HG03045 (cell line): ENCODE measurements around the gene UQCRC1.

ENCODE experiments used
- ATAC-seq: cut with Tn5 transposase; IDR thresholded peaks from one replicate; pipeline ENCODE4 v1.9.1; 2021; ENCODE audit warnings: mild to moderate bottlenecking, moderate library complexity; ENCODE audit not compliant: unreplicated experiment

UQCRC1 gene

DNA sequence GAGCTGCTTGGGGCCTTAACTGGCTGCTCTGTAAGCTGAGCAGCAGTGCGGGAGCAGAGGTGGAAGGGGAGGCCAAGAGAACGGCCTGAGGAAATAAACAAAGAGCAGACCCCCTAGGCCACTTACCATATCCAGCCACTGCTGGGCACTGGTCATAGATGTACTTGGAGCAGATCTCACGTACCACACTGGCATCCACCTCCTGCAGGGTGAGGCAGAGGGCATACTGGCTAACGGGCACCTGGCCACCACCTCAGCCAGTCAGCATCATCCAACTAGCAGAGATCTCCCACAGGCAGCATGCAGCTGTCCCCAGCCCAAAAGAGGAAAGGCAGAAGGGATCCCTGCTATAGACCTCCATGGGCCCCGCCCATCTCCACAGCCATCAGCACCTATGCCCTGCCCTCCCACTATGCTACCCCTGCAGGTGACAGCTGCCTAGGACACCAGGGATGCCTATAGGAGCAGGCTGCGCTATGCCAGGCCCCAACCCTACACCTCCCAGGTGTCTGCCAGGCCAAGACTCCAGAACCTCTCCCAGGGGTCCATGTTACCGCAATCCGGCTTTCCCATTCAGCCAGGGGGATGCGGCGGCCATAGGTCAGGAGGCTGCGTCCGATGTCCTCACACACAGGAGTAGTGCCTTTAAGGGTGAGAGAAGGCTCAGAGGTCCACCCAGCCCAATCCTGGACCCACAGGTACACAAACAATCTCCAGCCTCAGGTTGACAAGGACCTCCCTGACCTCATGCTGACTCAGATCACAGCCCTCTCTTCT is 9.7 kb downstream of the UQCRC1 start:
- no peak for ATAC-seq

DNA sequence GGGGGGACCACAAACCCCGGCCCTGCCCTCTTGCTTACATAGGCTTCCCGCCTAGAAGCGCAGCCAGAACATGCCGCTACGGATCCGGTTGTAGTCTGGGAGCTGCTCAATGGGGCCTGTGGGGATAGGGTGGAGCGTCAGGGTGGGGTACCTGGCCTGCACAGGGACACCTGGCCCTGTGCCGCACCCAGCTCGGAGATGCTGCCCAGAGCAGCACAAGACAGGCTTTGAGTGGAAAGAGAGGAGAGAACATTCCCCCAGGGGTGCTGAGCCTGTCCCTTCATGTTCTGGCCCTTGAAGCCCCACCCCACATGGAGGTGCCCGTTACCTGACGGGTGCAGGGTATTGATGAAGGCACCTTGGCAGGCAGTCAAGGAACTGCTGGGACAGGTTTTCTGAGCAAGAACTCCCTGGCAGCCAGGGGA is 10.4 kb downstream of the UQCRC1 start:
- no peak for ATAC-seq

DNA sequence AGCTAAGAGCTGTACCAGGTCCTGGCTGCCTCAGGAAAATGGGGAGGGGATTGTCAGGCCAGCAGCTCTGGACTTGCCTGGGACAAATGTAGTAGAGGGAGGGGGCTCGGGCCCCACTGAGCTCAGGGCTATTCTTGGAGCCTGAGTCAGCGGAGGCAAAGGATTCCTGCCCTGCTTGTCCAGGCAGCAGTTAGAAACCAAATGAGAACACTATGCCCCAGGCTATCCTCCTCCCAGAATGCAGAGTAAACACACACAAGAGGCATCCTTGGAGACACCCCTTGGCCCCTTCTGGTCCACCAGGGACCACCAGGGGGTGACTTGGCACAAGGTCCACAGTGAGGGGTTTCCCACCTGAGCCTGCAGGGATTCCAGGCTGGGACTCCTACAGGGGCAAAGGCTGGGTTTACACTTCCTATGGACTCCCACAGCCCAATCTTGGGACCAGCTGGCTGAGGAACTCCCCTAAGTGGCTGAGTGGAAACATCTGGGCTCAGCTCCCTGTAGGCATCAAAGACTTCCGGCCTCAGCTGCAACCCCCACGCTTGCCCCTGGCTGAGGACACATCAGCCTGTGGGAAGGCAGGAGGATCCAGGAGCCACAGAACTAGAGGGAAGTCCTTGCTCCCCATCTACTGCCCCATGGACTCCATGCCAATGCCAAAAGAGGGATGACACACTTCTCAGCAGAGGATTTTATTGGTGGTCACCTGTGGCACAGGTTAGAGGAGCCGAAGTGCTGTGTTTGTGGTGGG is 10.9 kb downstream of the UQCRC1 start:
- ATAC-seq, result no peak

DNA sequence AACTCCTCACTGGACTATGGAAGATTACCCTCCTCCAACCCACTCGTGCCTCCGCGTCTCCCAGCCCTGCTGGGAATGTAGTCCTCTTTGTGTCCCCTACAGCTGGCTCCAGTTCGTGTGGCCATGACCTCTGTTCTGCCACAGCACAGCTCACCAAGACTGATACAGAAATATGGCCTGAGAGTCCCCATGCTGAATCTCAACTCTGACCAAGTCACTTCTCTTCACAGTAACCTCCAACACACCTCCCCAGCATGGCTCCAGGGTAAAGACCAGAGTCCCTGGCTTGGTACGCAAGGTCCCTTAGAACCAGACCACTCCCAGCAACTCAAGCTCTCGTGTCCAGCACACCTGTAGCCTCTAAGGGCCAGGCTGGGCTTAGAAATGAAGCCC is 12.0 kb downstream of the UQCRC1 start:
- no peak for ATAC-seq

DNA sequence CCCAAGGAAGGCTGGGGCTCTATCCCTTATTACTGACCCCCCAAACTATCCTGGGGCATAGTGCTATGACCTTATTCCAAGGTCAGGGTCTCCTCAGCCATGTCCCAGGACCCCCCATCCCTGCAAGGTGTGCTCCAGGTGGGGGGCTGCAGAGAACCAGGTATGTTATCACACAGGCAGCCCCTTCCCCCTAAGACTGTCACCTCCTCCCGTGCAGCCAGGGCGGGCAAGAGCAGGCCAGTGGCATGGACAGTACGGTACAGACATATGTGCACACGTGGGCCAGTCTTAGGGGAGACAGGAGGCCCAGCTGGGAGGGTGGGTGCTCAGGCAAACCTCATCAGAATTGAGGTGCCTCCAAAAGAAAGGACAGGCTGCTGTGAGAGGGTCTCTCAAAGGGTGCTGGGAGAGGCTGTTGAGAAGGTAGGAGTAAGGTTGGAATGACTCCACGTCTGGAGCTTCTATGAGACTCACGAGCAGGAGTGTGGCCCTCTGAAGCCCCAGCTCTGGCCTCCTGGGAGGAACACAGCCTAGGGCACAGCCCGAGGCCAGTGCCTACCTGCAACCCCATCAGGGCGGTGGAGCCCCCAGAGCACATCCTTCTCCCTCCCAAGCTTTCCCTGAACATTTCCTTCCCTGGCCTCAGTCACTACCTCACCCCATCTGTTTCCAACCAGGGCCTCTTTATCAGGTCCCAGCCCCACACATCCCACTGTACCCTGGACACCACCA is 12.6 kb downstream of the UQCRC1 start:
- ATAC-seq, result no peak

DNA sequence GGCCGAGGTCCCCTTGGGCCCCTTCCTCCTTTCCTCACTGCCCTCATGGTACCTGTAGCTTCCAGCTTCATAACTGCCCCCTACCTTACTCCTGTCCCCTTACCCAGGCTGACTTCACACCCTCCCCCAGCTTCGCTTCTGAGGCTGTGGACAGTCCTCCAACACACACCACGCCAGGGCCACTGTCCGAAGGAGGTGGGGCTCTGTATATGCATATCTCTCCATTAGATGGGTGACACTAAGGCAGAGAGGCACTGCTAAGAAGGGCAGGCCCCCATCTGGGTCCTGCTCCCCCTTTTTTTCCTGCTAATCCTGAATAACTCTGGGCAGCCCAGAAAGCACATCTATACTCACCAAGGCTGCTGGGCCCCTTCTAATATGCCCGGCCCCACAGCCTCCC is 13.3 kb downstream of the UQCRC1 start:
- ATAC-seq, result no peak

DNA sequence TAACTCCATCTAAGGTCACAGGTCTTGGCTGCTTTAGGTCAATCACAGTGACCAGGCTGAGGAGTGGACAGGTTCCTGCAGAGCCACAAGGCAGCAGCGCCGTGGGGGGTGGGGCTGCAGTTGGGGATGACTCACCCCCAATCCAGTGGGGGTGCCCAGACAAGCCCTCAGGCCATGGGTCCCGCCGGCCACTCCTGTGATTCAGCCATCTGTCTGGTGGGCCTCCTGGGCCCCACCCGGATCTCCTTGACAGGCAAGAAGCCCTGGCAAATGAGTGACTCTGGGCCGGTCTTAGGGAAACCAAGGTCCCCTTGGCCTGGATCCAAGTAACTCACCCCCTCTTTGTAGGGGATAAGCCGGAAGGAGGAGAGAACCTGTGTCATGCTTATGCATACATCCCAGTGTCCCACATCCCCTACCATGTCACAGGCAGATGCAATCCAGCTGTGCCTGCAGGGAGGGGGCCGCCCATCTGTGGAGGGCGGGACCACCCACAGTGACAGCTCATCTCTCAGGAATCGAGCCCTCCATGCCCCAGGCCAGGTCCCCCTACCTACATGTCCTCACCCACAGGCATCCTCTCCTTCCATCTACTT is 13.8 kb downstream of the UQCRC1 start:
- no peak for ATAC-seq

DNA sequence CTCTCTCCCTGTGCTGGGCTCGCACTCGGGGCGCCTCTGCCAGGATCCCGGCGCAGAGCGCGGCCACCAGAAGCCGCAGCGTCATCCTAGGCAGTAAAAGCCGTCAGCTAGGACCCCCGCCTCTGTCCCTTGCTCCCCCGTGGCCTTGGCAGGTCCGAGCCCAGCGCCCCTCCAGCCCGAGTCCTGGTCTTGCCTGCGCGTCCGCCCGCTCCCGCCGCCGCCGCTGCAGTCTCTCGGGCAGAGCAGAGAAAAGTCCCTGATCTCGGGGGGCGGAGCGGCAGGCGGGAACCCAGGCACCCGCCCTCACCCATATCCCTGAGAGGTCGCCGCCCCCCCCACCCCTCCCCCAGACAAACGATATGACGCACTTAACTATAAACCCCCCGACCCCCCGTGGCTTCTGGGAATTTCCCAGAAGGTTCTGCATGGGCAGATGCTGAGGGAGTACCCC is 14.3 kb downstream of the UQCRC1 start, which contains the start of gene COL7A1:
COL7A1 (minus strand) TSS at position 255 of the 451 bp plus-strand sequence; CDS start at position 85, 170 bp downstream.
- ATAC-seq, result no peak

DNA sequence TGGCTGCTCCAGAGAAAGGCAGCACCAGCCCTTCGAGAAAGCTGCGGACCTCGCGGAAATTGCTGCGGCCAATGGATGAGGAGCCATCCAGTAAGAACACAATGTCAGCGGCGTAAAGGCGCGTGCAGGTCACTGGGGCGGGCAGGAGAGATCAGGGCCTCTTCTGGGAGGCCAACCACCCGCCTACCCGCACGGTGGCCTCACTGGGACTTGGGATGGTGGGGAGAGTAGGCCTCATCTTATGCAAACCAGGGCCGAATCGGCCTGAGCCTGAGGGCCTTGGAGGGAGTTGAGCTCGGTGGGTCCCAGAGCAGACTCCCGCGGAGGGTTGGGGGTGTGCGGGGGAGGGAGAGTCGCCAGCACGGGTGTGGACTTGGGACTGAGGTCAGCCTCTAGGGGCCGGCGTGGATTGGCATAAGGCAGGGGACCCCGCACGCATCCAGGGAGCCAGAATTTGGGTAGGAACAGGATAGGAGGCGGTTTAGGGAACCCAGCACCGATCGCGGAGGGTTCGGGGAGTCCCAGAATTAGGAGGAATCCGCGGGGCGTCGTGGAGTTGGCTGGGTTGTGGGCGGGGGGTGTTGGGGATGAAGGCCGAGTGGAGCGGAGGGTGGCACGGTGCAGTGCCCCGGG is 14.9 kb downstream of the UQCRC1 start:
- no peak for ATAC-seq

DNA sequence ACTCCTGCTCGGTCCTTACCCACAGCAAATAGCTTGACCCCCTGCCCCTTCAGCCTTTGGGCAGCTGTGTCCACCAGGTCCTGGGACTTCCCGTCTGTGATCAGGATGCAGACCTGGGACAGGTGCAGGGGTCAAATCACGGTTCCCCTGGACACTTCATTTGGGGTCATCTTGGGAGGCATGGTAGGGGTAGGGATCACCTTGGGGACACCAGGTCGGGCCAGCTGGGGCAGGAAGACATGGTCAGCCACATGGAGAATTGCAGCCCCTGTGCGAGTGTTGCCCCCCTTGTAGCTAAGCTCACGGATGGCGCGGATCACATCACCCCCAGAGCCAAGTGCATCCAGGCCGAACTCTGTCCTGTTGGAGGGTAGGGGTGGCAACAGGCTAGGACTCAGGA is 16.1 kb downstream of the UQCRC1 start:
- no peak for ATAC-seq

DNA sequence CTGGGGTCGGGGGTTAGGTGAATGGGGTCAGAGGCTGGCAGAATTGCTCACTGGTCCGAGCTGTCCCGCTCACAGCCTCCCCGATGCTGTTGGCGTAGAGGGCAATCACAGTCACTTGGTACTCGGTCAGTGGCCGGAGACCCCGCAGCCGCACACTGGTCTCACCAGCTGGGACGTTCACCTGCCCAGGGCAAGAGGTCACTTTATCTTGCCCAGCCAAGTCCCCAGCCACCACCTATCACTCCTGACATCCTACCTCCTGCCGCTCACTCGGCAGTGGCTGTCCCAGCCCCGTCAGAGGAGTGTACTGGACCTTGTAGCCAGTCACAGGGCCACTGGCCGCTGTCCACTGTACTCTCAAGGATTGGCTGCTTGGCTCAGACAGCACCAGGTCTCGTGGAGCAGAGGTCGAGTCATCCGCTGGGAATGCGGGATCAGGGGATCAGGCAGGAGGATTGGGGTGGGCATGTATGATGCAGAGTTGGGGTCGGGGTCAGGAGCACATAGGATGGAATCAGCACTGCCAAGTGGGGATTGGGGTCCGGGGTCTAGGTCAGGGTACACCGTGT is 16.8 kb downstream of the UQCRC1 start:
- no peak for ATAC-seq

DNA sequence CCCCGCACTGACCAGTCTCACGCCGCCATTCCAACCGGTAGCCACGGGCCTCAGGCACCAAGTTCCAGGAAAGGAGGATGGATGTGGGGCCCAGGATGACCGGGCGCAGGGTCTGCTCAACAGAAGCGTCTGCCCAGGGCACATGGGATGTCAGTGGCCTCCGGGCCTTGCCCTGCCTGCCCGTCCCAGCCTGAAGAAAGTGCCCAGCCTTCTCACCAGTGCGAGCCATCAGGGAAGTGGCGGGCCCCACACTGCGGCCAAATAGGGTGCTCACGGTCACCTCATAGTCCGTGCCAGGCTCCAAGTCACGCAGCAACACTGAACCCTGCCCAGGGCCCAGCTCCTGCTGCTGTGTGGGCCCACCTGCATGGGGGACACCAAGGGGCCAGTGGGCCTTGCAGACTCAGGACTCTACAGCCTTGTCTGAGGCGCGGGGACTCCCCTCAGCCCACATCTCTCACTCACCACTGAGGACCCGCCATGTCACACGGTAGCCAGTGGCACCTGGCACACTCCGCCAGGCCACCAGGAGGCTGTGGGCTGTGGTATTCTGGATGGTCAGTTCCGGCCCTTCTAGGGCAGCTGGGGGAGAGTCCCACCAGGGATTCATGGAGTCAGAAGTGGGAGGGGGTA is 17.4 kb downstream of the UQCRC1 start:
- ATAC-seq, result no peak

DNA sequence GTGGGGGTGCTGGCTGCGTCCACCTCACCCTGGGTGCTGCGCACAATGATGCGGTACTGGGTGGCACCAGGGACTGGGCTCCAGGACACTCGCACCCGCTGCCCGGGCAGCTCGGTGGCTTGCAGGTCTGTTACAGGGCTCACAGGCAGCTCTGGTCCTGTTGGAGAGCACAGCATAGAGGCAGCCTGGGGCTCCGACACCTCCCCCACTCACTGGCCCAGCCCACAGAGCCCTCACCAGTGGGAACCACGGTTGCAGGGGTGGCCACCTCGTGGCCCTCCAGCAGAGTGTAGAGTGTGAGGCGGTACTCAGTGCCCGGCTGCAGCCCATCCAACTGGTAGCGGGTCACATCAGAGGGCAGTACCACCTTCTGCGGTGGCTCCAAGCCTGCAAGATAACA is 18.0 kb downstream of the UQCRC1 start:
- no peak for ATAC-seq

DNA sequence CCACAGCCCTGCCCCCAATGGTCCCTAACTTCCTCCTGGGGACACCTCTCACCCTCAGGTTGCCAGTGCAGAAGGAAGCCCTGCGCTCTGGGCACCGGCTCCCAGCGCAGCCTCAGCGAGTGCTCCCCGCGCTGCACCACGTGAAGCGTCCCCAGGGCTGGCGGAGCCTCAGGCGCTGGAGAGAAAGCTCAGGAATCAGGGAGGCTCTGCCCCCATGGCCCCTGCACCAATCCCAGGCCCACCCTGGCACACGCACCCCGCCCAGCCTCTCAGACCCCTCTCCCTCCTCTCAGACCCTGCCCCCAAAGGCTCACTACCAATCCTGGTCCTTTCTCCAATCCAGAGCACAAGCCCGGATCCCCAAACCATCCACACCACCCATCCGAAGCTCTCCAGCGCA is 21.2 kb downstream of the UQCRC1 start:
- no peak for ATAC-seq

DNA sequence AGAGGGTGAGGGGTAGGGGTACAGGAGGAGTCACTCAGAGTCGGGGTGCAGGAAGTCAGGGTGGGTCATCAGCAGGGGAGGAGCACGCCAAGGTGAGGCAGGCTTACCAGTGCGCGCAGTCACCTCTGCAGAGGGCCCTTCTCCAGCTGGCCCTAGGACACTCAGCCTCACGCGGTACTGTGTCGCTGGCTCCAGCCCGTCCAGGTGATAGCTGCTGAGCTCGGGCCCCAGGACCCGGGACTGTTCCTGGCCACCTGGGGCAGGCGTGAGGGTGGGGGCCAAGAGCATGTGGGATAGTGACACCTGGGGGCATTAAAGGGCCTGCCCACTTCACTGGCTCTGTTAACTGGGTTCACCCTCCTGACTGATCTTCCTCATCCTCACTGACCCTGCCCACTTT is 21.8 kb downstream of the UQCRC1 start:
- no peak for ATAC-seq

DNA sequence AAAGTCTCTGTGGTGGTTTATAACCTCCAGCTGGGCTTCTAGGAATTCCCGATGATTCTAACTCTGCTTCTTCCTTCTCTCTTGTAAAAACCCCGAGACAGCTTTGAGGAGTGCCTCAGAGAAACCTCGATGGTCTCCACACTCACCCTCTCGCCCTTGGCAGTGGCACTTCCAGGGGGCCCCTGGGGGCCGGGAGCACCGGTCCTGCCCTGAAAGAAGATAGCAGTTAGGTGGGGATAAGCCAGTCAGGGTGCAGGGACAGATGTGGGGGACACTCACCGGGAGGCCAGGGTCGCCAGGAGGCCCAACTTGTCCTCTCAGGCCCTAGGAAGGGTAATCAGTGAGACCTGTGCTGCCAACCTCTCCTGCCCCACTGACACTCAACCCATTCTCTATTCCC is 24.0 kb downstream of the UQCRC1 start:
- ATAC-seq, result no peak

DNA sequence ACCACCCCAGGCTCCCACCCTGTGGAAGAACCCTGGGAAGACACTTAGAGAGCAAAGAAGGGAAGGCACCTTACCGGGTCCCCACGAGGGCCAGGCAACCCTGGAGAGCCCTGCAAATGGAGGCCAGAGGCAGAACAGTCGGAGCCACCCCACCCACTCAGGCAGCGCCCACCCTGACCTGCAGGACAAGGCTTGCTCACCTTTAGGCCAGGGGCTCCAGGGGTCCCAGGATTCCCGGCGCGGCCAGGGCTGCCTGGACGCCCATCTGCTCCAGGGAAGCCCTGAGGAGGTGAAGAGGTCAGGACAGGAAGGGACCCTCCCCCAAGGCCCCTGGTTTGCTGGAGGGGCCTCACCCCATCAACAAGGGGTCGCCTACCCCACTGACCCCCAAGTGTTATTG is 24.6 kb downstream of the UQCRC1 start:
- ATAC-seq, result no peak

DNA sequence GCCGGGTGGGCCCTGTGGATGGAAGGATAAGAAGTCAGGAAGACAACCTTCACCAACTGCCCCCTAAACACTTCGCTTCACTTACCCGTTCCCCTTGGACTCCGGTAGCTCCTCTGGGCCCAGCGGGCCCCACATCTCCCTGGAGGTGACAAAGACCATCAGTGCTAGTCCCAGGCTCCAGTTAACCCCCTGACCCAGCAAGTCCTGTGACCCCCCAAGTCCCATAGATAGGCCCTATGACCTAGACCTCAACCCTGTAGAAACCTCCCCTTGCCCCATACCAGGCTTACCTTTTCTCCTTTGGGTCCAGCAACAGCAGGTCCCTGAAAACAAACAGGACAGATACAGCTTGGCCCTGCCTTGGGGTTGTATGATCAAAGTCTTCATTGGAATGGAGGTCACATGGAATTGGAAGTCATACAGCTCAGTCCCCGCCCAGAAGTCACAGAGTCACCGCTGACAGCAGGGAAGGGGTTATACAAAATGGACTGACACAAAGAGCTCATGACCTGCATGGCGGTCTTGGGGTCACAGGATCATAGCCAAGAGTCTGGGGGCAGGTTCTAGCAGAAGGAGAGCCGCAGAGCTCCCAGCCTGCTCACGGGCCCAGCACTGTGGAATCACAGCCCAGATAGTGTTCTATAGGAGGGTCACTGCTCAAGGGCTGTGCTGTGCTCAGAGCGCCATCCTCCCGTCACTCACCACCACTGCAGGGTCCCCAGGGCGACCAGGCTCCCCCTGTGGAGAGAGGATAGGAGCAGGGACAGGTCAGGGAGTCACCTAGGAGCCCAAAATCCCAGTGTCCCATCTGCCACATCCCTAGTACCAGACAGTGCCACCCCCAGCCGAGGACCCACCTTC is 27.6 kb downstream of the UQCRC1 start:
- ATAC-seq, result no peak

DNA sequence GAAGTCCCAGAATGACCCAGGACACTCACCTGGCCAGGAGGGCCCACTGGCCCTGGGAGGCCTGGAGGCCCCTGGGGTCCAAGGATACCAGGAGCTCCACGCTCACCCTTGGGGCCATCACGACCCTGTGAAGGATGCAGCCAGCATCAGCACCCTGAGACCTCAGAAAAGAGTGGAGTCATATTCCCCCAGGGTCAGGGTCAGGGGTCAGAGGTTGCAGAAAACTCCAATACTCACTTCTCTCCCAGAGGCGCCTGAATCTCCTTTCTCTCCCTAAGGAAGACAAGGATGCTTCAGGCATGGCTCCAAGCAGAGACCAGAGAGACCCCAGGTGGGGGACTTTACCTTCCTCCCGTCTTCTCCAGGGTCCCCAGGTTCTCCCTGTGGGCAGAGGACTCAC is 32.8 kb downstream of the UQCRC1 start:
- ATAC-seq, result no peak
